Measurements from ENCODE around the gene CCDC57. TPM values are rescaled to one million over a fixed set of nuclear protein-coding genes. Genes with fewer than 3 reads are reported as not detected.

Gene CCDC57
- total RNA-seq, 1 experiment from 2014 or later = 36.6 TPM

GRCh38 chr17:82091264-82092066 is 121.2 kb downstream of the CCDC57 start:
- no peaks in the 10 kb centered on the region for H3K9me3 ChIP-seq (ENCODE audit: low read length)
- BruUV-seq (replicated peaks) = no TSS peak
- peaks cover 14% of the 10 kb centered on the region for H3K4me1 ChIP-seq (ENCODE audit: insufficient read depth, low read length)
- H3K4me3 ChIP-seq (ENCODE audit: low read length) = no peak overlapping the region
- intact Hi-C loops (cut with micrococcal nuclease) = no loop called here
- CTCF ChIA-PET = no interaction called here
- peaks cover 23% of the 10 kb centered on the region for H3K79me2 ChIP-seq (ENCODE audit: low read length)
- H3K27me3 ChIP-seq (ENCODE audit: low read length) = no peaks in the 10 kb centered on the region
- H3K9ac ChIP-seq (ENCODE audit: low read length) = no peak overlapping the region
- H4K20me1 ChIP-seq (ENCODE audit: low read length) = peaks cover 26% of the 10 kb centered on the region
- H3F3A ChIP-seq (ENCODE audit: low read length, unreplicated experiment) = no peaks in the 10 kb centered on the region
- ATAC-seq = no peak
- peaks cover 80% of the 10 kb centered on the region for H3K36me3 ChIP-seq (ENCODE audit: low read depth, low read length)
- H3K27ac ChIP-seq (ENCODE audit: low read length) = no peak overlapping the region
- no peak for TF ChIP-seq EZH2phosphoT487 (IDR thresholded peaks at IDR 0.05; ENCODE audit: borderline replicate concordance, low read length)
- no peak overlapping the region for H3K4me2 ChIP-seq (ENCODE audit: low read length)
- no peak overlapping the region for H2AFZ ChIP-seq (ENCODE audit: low read length)
- DNase-seq = no peak
- POLR2A ChIA-PET (ENCODE audit: unreplicated experiment) = no interaction called here
- H3K9me2 ChIP-seq (replicated peaks; ENCODE audit: low read length) = no peaks in the 10 kb centered on the region

- no peak for TF ChIP-seq EZH2phosphoT487 (IDR thresholded peaks at IDR 0.05; ENCODE audit: borderline replicate concordance, low read length)
- TF ChIP-seq CTCF (conservative IDR thresholded peaks at IDR 0.05; ENCODE audit: low read depth, low read length) = no peak
- no peak for TF ChIP-seq EZH2 (IDR thresholded peaks at IDR 0.05; ENCODE audit: low read length, unreplicated experiment)
- Histone ChIP-seq H3K9me2 (replicated peaks; ENCODE audit: low read length) (no peaks in the 10 kb centered on the region), H3K4me1 (ENCODE audit: insufficient read depth, low read length) (peaks cover 7% of the 10 kb centered on the region), H3K4me3 (ENCODE audit: low read length) (no peak overlapping the region), H3K79me2 (ENCODE audit: low read length) (peaks cover 15% of the 10 kb centered on the region), H3F3A (ENCODE audit: low read length, unreplicated experiment) (no peaks in the 10 kb centered on the region), H3K27me3 (ENCODE audit: low read length) (no peaks in the 10 kb centered on the region), H3K27ac (ENCODE audit: low read length) (no peak overlapping the region), H3K9me3 (ENCODE audit: low read length) (no peaks in the 10 kb centered on the region), H4K20me1 (ENCODE audit: low read length) (peaks cover 19% of the 10 kb centered on the region), H3K36me3 (ENCODE audit: low read depth, low read length) (peaks cover 82% of the 10 kb centered on the region), H2AFZ (ENCODE audit: low read length) (no peak overlapping the region), H3K9ac (ENCODE audit: low read length) (no peak overlapping the region), H3K4me2 (ENCODE audit: low read length) (no peak overlapping the region)
- no TSS peak for BruUV-seq (replicated peaks)
- ATAC-seq (no peak), DNase-seq (no peak)
- ChIA-PET CTCF (no interaction called here), POLR2A (ENCODE audit: unreplicated experiment) (no interaction called here)
- intact Hi-C loops (cut with micrococcal nuclease) = no loop called here
Observed at GRCh38 chr17:82090549-82091263, 121.9 kb downstream of the CCDC57 start.

- no peaks in the 10 kb centered on the region for H3K27me3 ChIP-seq (ENCODE audit: low read length)
- H3K36me3 ChIP-seq (ENCODE audit: low read depth, low read length) = peaks cover 77% of the 10 kb centered on the region
- POLR2A ChIA-PET (ENCODE audit: unreplicated experiment) = no interaction called here
- TF ChIP-seq CTCF (conservative IDR thresholded peaks at IDR 0.05; ENCODE audit: low read depth, low read length) (no peak), EZH2 (IDR thresholded peaks at IDR 0.05; ENCODE audit: low read length, unreplicated experiment) (no peak), EZH2phosphoT487 (IDR thresholded peaks at IDR 0.05; ENCODE audit: borderline replicate concordance, low read length) (no peak)
- H3K4me1 ChIP-seq (ENCODE audit: insufficient read depth, low read length) = no peaks in the 10 kb centered on the region
- H3K79me2 ChIP-seq (ENCODE audit: low read length) = peaks cover 8% of the 10 kb centered on the region
- DNase-seq (no peak), ATAC-seq (no peak)
- no TSS peak for BruUV-seq (replicated peaks)
- intact Hi-C loops (cut with micrococcal nuclease) = no loop called here
- no peak overlapping the region for H3K4me3 ChIP-seq (ENCODE audit: low read length)
- H3K27ac ChIP-seq (ENCODE audit: low read length) = no peak overlapping the region
- no peaks in the 10 kb centered on the region for H3K9me2 ChIP-seq (replicated peaks; ENCODE audit: low read length)
- H3K9ac ChIP-seq (ENCODE audit: low read length) = no peak overlapping the region
- H3K9me3 ChIP-seq (ENCODE audit: low read length) = no peaks in the 10 kb centered on the region
- peaks cover 11% of the 10 kb centered on the region; the same call in 1 of the 2 replicates for H4K20me1 ChIP-seq (ENCODE audit: low read length)
- H3F3A ChIP-seq (ENCODE audit: low read length, unreplicated experiment) = no peaks in the 10 kb centered on the region
- CTCF ChIA-PET = no interaction called here
- H3K4me2 ChIP-seq (ENCODE audit: low read length) = no peak overlapping the region
- no peak overlapping the region for H2AFZ ChIP-seq (ENCODE audit: low read length)
Observed at GRCh38 chr17:82089723-82090548, 122.7 kb downstream of the CCDC57 start.
